Suppressor macrophage treated with lipopolysaccharide for 4 hours (primary cell): ENCODE results near the gene AMPD2.
A peak's percentile ranks its signal among the peaks of the same experiment; 100 is the strongest.

ENCODE experiments used
- DNase-seq: peaks from one replicate; pipeline ENCODE4 v3.0.0-alpha.2; 2020

The AMPD2 gene

GRCh38 chr1:109619576-109620400 is at the start of gene AMPD2, which contains the start of gene GNAT2:
Gene AMPD2, plus strand, starts transcription at chr1:109619837. Its CDS starts 1,339 bp downstream, at chr1:109621176.
Gene GNAT2, minus strand, starts transcription at chr1:109619616. Its CDS starts 6,746 bp downstream, at chr1:109612870.
- DNase-seq: peak; percentile 95

GRCh38 chr1:109570414-109570813 is 49.2 kb upstream of the AMPD2 start:
- no peak for DNase-seq

GRCh38 chr1:109573785-109574184 is 45.9 kb upstream of the AMPD2 start:
- DNase-seq: peak; percentile 74

GRCh38 chr1:109578947-109579443 is 40.6 kb upstream of the AMPD2 start:
- DNase-seq: no peak

GRCh38 chr1:109579491-109579890 is 40.1 kb upstream of the AMPD2 start:
- DNase-seq: no peak

GRCh38 chr1:109582021-109582420 is 37.6 kb upstream of the AMPD2 start:
- no peak for DNase-seq

GRCh38 chr1:109584766-109585165 is 34.9 kb upstream of the AMPD2 start:
- no peak for DNase-seq

GRCh38 chr1:109586055-109586454 is 33.6 kb upstream of the AMPD2 start:
- DNase-seq: no peak

- DNase-seq: no peak
Observed at GRCh38 chr1:109589177-109589576, 30.5 kb upstream of the AMPD2 start.

- no peak for DNase-seq
Observed at GRCh38 chr1:109589679-109590078, 30.0 kb upstream of the AMPD2 start.

GRCh38 chr1:109592916-109593315 is 26.7 kb upstream of the AMPD2 start:
- no peak for DNase-seq

- no peak for DNase-seq
Observed at GRCh38 chr1:109595531-109595930, 24.1 kb upstream of the AMPD2 start.

- DNase-seq: no peak
Observed at GRCh38 chr1:109598156-109598555, 21.5 kb upstream of the AMPD2 start.

GRCh38 chr1:109598655-109599054 is 21.0 kb upstream of the AMPD2 start:
- DNase-seq: no peak

- DNase-seq: no peak
Observed at GRCh38 chr1:109603229-109603628, 16.4 kb upstream of the AMPD2 start.

GRCh38 chr1:109605381-109605780 is 14.3 kb upstream of the AMPD2 start:
- no peak for DNase-seq

- no peak for DNase-seq
Observed at GRCh38 chr1:109609881-109610280, 9.8 kb upstream of the AMPD2 start.

- DNase-seq: no peak
Observed at GRCh38 chr1:109610609-109611307, 8.9 kb upstream of the AMPD2 start.

- DNase-seq: no peak
Observed at GRCh38 chr1:109611308-109611990, 8.2 kb upstream of the AMPD2 start.

- DNase-seq: no peak
Observed at GRCh38 chr1:109613361-109614147, 6.1 kb upstream of the AMPD2 start.

- peak; percentile 95 for DNase-seq
Observed at GRCh38 chr1:109615879-109616278, 3.8 kb upstream of the AMPD2 start.

- DNase-seq: peak; percentile 72
Observed at GRCh38 chr1:109616391-109616790, 3.2 kb upstream of the AMPD2 start.
